GM19025 (cell line): ENCODE results near the gene SLC2A8.

Experiments used
- ATAC-seq: cut with Tn5 transposase; IDR thresholded peaks from one replicate; pipeline ENCODE4 v1.9.1; 2021; ENCODE audit warnings: mild to moderate bottlenecking, low read depth, moderate library complexity; ENCODE audit not compliant: unreplicated experiment

Gene SLC2A8

DNA sequence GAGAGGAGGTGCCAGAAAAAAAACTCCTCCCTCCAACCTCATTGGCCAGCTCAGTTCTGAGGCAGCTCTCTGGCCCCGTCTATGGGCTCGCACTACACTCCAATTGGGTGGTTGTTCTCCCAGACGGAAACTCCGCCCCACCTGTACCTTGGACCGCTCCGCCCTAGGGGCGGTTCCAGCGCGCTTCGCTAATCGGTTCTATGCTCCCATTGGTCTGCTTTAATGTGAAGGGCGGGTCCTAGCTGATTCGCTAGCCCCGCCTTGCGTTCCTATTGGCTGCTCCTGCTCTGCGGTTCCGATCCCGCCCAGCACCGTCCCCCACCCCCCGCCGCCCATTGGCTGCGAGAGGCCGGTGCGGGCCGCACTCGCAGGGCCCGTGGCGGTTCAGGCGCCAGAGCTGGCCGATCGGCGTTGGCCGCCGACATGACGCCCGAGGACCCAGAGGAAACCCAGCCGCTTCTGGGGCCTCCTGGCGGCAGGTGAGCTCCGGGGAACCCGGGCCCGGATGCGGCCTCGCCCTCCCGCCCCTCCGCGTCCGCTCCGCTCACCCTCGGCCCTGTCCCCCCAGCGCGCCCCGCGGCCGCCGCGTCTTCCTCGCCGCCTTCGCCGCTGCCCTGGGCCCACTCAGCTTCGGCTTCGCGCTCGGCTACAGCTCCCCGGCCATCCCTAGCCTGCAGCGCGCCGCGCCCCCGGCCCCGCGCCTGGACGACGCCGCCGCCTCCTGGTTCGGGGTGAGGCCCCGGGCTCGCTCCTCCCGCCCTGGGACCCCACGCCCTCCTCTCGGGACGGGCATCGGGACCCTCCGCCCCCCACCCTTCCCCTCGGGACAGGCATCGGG lies at the start of gene SLC2A8:
TSS of gene SLC2A8 (plus strand) at position 362 of the 838 bp plus-strand sequence. CDS start at position 424, 62 bp downstream.
- peak; percentile 96 for ATAC-seq

DNA sequence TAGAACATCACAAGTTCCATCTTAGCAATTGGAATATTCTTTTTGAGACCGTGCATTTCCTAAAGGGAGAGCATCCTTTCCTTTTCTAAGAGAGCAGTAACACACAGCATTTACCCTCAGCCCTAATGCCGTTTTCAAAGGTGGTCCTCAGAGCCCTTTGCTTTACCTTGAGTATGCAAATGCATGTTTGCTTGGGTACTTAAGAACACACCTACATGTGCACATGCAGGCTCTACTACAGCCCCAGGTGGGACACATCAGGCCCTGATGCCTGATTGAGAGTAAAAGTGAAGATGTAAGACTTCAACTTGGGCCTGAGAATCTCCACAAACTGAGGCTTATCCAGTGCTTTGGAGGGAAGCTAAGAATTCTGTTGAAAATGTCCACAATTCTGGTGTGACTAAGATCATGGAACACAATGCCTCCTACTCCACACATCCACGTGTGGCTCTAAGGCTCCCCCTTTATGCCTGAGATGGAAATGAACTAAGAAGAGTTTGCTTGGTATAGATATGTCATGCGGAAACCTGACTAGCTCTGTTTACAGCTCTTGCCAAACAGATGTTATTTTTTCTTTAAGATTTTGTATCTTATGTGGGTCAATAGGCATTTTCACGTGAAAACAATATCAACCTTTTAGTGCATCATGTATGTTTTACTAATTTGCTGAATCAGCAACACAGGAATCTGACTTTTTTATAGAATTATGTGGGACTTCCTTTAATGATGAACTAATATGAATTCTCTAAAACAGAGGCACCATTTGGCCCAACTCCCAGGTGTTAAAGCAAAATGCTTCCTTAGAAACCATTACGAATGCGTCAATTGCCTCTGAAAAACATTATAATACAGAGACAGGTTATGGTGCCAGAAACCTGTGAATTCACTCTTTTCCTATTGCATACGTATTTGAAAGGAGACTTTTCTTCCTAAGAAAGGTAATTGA lies 48.9 kb upstream of the SLC2A8 start:
- no peak for ATAC-seq

DNA sequence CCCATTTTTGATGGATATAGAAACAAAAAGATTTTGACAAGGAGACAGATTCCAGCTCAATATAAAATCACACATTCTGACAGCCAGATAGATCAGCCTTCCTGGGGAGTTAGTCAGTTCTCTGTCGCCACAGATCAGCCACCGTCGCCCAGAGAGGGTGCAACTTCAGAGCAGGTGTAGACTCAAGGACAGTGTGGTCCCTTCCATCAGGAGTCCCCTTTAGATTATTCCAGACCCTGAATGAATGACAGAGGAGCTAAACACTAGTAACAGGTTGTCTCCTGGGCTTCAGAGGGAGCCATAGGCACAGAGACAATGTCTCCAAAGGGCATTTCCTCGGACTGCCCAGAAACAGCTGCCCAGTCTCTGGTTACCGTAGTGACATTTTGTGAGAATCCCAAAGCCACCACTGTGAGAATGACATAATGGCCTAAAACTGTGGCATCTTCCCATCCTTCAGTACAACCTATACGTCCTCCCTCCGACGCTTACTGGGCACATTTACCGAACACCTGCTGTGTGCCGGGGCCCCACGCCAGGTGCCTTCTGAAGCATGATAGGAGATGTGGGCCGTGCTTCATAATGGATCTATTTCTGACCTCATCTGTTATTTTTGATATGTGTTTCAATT lies 47.4 kb upstream of the SLC2A8 start:
- ATAC-seq = no peak

DNA sequence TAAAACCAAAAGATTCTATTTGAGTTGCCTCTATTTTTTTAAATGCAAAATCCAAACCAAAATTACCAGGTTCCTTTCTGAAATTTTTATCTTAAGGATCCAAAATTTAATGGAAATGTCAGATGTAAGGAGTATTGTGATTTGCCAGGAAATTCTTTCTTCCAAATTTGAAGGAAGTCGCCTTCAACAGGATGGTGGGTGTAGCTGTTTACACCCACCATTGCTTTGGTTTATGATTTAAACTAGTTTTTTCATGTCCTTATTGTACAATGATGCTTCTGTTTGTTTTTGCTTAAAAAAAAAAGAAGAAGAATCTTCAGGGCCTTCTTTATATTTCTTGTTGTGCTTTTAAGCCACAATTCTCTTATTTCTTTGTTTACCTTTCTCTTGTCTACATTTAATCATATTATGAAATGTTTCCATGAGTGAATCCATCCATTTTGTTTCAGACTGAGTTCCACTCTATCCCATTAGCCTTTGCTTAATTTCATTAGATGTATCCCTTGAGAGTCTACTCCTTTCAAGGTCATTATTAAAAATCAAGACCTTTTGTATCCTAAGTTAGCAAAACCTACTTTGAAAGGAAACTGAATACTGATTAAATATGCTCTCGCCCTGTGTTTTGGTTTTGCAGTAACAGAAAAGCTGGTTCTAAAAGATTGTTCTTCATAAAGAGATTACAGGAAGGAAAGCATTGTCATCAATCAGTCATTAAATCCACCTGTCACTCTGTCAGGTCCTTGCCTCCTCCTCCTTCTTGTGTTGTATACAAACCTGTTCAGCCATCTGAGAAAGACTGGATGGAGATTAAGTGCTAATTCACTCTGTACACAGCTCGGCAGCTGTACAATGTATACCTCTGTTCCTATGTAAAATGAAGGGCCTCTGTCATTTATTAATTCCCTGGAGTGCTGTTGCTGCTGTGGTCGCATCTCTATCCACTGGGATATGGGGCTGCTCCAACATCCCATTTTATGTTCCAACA lies 45.5 kb upstream of the SLC2A8 start:
- no peak for ATAC-seq

- no peak for ATAC-seq
Measured at GRCh38 chr9:127353882-127354281, 43.1 kb upstream of the SLC2A8 start.

GRCh38 chr9:127356906-127357305 lies 40.1 kb upstream of the SLC2A8 start:
- ATAC-seq = no peak

DNA sequence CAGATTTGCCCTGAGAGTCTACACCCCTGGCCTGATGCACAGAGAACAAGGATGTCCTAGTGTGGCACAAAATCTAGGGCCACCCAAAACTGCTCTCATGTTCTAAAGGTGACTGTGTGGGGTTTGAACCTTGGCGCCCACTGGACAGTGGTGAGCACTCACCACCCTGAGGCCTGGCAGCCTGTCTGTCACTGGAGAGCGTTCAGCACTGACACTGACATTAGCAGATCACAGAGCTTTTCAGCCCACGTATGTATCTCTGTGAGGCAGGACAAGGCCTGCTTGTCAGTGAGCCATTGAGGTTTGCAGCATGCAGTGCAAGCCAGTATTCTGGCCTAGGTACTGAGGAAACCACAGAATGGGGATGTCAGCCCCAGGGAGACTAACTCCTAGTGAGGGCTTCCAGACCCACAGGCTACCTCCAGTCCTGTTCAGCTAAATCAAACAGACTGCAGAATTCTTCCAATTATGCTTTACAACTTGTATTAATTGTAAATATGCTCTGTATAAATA lies 38.9 kb upstream of the SLC2A8 start:
- ATAC-seq = no peak

DNA sequence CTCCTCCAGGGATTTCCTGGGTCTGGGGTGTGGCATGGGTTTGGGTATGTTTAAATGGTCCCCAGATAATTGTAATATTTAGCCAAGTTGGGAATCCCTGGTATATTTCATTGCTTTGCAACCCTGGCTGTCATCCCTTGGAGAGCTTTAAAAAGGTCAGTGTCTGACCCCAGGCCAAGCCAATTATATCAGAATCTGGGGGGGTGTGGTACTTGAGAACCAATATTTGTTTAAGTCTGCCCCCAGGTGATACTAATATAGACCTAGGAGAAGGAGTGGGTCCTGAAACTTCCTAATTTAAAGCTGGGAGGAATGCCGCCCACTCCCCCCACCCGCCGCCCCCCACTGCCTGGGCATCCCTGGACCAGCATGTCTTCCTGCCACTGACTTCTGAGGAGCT lies 38.2 kb upstream of the SLC2A8 start:
- no peak for ATAC-seq

DNA sequence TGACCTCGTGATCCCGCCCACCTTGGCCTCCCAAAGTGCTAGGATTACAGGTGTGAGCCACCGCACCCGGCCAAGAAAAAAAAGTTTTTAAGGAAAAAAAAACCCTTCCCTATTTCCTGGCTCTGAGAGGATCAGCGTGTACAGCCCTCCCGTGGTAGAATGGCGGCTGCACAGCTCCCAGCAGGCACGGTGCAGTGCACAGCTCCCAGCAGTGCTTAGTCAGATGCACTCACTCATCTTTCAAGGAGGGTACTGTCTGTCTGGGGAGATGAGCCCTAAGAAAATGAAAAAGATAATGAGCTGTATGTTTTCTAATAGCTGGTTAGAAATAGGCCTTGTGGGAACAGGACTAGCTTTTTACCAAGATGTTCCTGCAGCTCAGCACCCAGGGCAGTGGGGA lies 36.7 kb upstream of the SLC2A8 start:
- ATAC-seq = no peak

DNA sequence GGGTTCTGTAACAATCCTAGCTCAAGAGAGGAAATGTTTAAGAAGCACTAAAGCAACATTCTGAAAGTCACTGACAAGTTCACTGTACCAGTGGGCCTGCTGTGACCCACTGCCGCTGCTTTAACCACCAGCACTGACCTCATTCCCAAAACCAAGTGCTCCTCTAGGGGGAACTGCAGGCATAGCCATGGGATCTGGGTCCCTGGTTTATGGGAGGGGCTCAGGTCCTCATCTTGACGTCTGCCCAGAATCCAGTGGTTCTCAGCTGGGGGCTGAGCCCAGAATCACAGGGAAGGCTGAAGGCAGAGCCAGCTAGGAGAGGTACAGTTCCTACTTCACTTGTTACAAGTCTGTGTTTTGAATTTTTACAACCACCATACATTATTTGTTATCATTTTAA lies 36.1 kb upstream of the SLC2A8 start:
- no peak for ATAC-seq

GRCh38 chr9:127361561-127361960 lies 35.4 kb upstream of the SLC2A8 start:
- no peak for ATAC-seq

- ATAC-seq = no peak
Measured at GRCh38 chr9:127362829-127363228, 34.1 kb upstream of the SLC2A8 start.

- no peak for ATAC-seq
Measured at GRCh38 chr9:127365461-127365860, 31.5 kb upstream of the SLC2A8 start.

DNA sequence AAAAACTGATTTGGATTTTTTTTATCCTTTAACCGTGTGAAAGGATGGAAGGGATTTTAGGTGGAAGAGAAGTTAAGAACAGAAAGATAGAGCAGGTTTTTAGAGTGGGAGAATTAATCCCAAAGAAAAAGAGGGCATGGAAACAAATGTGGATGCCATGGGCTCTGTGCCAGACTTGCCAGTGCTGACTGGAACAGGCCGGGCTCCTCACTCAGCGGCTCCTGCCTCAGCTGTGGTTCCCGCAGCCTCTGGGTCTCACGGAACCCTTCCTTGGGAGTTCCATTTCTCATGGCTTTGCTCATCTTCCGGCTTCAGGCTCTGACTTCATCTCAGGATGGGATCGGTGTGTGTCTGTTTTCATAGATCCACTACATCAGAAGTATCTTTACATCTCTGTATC lies 30.4 kb upstream of the SLC2A8 start:
- no peak for ATAC-seq

GRCh38 chr9:127368852-127369402 lies 28.0 kb upstream of the SLC2A8 start:
- ATAC-seq = no peak

DNA sequence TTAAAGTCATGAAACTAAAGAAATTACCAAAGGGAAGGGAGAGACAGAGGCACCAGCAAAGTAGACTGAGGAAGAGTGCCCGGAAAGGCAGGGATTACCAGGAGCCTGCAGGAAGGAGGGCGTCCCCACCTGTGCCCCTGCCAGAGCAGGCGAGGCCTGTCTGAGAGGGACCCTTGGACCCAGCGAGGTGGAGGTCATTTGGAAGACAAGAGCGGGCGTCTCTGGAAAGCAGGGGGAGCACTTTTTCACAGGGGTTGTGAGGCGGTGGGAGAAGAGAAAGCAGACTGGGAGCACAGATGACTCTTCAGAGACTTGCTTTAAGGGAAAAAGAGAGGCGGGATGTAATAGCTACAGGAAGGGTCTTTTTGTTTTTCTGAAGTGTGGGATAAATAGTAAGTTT lies 27.5 kb upstream of the SLC2A8 start:
- ATAC-seq = no peak

- no peak for ATAC-seq
Measured at GRCh38 chr9:127370147-127370579, 26.8 kb upstream of the SLC2A8 start.

DNA sequence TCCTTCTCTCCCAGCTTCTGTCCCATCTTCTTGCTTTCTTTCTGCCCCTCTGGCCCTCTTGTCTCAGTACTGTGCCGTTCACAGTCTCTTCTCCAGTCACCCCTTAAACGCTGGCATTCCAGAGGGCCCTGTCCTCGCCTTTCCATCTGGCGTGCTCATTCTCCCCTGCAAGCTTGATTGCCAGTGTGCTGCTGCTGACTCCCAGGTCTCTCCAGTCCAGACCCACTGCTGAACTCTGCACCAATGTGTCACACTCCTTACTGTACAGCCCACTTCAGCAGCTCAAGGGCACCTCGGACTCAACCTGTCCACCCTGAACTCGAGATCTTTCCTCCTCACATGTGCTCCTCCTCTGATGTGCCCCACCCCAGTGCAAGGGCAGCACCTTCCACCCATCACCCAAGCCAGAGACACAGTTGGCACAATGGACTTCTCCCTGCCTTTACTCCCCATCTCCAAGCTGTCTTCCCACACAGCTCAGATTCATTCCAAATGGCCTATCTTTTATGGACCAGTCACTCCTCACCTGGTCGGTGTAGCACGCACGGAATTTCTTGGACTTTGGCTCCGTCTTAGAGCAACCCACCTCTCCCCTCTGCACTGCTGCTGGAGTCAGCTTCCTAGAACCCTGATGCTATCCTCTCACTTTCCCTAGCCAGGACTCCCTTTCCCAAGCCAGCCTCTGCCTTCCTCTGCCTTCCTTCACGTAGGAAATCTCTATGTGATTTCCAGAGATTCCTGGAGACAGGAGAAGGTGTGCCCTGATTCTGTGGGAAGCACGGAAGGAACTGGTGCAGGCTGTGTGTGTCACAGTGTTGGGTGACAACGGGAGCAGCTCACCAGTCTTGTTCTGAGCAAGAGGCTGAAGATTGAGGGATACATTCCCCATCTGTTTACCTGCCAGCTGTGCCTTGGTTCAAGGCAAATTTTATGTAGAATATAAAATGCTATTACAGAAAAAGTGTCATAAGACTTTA lies 26.0 kb upstream of the SLC2A8 start:
- no peak for ATAC-seq
